Measurements from ENCODE around the gene SLC9A4.
"Not testable (repeated sequence)": the region's sequence is repeated elsewhere in the genome, so short reads cannot be mapped to it uniquely, and the experiment has no call there.

Gene SLC9A4

GRCh38 chr2:102551329-102552096 is 78.5 kb downstream of the SLC9A4 start:
- DNase-seq: no peak

GRCh38 chr2:102553601-102554000 is 80.6 kb downstream of the SLC9A4 start:
- DNase-seq: no peak

DNA sequence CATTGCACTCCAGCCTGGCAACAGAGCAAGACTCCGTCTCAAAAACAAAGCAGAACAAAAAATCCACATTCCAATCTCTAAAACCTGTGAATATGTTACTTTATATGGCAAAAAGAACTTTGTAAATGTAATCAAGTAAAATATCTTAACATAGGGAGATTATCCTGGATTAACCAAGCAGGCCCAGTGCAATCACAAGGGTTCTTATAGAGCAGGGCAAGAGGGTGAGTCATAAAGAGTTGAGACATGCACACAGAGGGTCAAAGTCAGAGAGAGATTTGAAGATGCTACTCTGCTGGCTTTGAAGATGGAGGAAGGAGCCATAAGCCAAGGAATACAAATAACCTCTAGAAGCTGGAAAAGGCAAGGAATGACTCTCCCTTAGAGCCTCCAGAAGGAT is 85.4 kb downstream of the SLC9A4 start:
- no peak for DNase-seq

DNA sequence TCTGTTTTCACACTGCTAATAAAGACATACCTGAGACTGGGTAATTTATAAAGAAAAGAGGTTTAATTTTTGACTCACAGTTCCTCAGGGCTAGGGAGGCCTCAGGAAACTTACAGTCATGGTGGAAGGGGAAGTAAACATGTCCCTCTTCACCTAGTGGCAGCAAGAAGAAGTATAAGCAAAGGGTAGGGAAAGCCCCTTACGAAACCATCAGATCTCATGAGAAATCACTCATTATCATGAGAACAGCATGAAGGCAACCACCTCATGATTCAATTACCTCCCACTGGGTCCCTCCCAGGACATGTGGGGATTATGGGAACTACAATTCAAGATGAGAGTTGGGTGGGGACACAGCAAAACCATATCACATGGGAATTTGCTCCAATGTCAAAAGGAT is 89.5 kb downstream of the SLC9A4 start:
- DNase-seq: not testable (repeated sequence)

DNA sequence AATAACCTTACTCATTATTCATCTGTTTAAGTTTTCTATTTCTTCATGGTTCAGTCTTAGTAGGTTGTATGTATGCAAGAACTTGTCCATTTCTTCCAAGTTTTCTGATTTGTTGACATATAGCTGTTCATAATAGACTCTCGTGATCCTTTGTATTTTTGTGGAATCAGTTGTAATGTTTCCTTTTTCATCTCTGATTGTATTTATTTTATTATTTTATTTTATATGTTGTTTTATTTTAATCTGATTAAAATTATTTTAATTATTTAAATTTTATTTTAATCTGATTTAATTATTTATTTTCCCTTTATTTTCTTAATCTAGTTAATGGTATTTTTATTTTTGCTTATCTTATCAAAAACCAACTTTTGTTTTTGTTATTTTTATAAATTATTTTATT is 102.9 kb downstream of the SLC9A4 start:
- DNase-seq: no peak

DNA sequence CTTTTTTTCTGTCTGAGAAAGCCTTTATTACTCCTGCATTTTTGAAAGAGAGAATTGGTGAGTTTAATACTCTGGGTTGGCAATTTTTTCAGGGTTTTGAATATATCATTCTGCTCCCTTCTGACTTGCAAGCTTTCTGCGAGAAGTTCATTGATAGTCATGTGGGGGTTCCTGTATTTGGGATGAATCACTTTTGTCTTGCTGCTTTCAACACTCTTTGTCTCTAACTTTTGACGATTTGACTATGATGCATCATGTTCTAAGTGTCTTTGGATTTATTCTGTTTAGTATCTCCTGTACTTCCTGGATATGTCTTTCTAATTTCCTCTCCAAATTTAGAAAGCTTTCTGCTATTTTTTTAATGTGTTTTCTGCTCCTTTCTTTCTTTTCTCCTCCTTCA is 105.3 kb downstream of the SLC9A4 start:
- no peak for DNase-seq

DNA sequence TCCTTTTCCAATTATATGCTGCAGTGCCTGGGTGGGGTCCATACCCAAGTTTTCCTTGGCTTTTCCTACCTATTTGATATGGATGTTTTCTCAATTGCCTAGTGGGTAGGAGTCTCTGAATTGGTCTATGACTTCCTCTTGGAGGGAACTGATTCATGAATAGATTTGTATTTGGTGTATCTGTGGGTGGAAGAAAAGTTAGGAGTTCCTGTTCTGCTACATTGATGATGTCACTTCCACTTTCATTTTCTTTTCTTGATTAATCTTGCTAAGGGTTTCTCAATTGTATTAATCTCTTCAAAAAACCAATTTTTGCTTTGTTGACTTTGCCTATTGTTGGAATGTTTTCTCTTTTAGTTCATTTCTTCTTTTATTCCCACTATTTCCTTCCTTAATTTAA is 108.9 kb downstream of the SLC9A4 start:
- DNase-seq: no peak

GRCh38 chr2:102582845-102583244 is 109.8 kb downstream of the SLC9A4 start:
- DNase-seq: no peak

Data from SHP77 treated with DMSO at 0.1 percent for 48 hours (cell line).